GM12873 (cell line): ENCODE results near the gene PTGR1.

ENCODE experiments used
- TF ChIP-seq, protein P1 (sequence below): IDR thresholded peaks from 2 replicates; pipeline ENCODE4 v1.5.1; 2012; ENCODE audit warnings: low read depth, mild to moderate bottlenecking, moderate library complexity, low read length, control low read depth; ENCODE audit not compliant: insufficient read depth; ENCODE audit errors: missing control alignments

PTGR1 gene

DNA sequence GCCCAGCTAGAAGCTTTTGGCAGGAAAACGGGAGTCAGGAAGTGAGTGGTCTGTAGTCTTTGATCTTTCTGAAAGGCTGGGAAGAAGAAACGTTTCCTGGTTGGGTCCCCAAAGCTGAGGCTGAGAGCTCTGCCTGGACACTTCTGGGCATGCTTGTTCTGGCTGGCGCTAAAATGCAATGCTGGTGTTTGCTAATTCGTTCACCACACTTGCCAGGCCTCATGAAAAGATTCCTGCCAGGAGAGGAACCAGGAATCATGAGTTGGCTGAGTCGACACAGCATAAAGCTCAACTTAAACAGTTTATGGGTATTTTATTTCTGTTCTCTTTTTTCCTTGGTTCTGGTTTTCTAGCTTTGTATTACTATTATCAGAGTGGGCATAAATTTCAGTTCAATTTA lies 10.7 kb upstream of the PTGR1 start:
- TF ChIP-seq, protein P1, sequence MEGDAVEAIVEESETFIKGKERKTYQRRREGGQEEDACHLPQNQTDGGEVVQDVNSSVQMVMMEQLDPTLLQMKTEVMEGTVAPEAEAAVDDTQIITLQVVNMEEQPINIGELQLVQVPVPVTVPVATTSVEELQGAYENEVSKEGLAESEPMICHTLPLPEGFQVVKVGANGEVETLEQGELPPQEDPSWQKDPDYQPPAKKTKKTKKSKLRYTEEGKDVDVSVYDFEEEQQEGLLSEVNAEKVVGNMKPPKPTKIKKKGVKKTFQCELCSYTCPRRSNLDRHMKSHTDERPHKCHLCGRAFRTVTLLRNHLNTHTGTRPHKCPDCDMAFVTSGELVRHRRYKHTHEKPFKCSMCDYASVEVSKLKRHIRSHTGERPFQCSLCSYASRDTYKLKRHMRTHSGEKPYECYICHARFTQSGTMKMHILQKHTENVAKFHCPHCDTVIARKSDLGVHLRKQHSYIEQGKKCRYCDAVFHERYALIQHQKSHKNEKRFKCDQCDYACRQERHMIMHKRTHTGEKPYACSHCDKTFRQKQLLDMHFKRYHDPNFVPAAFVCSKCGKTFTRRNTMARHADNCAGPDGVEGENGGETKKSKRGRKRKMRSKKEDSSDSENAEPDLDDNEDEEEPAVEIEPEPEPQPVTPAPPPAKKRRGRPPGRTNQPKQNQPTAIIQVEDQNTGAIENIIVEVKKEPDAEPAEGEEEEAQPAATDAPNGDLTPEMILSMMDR = no peak

DNA sequence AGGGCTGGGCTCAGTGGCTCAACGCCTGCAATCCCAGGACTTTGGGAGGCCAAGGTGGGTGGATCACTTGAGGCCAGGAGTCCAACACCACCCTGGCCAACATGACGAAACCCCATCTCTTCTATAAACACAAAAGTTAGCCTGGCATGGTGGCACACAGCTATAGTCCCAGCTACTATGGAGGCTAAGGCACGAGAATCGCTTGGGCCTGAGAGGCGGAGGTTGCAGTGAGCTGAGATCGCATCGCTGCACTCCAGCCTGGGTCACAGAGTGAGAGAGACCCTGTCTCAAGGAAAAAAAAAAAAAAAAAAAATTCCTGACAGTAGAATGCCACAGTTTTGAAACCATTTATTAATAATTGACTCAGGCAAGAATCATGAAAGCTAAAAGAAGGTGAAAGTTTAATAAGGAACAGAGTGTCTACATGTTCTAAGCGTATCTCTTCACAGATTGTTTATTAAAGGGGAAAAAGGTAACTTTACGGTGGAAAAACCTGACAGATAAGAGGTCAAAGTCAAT lies 5.7 kb upstream of the PTGR1 start:
- TF ChIP-seq, protein P1 = no peak

DNA sequence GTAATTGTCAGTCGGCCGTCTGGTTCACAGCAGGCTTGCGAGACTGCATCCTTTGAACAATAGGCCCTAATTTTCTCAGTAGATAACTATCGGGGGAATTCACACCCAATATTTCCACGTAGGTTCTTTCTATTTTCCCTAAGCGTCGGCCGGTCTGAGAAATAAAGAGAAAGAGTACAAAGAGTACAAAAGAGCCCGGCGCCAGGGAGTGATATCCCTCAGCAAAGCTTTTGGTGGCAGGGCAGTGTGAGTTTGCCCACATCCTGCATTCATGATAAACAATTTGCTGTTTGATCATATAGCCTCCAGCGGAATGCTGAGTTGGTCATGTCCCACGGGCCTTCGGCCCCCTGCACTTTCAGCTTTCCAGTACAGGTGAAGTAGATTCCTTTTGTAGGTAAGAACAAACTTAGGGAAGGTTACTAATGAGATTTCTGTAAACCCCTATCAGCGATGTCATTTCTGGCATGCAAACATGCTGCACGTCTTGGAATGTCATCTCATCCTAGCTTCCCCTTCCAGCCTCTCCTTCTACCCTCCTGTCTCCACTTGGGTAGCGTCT lies 4.7 kb upstream of the PTGR1 start:
- TF ChIP-seq, protein P1 = no peak

- TF ChIP-seq, protein P1 = no peak
Observed at GRCh38 chr9:111603041-111603440, 3.6 kb upstream of the PTGR1 start.

DNA sequence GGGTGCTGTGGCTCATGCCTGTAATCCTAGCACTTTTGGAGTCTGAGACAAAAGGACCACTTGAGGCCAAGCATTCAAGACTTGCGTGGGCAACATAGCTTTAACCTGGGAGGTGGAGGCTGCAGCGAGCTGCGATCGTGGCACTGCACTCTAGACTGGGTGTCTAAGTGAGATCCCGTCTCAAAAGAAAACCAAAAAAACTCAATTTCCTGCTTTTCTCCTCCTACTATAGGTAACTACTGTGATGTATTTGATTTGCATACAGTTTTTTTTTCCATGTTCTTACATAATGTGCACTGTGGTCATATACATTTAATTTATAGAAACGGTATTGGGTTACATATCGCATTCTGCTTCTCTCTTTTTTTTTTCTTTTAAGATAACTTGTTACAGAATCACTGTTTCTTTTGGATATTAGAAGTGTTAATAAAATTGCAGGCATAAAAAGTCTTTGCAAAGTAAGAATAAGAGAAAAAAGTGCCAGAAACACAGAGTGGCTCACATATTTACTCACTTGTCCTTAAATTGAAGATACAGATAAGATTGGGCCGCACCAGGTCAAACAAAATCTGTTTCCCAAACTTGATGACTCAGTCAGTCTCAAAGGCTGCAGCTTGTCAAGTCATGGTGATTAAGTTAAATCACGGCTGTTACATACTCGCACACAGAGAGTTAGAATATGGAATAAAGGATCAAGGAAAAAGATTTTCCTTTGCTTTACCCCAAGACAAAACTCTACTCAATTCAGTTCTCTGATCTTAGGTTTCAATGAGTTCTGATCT lies 2.0 kb upstream of the PTGR1 start:
- TF ChIP-seq, protein P1 = no peak

DNA sequence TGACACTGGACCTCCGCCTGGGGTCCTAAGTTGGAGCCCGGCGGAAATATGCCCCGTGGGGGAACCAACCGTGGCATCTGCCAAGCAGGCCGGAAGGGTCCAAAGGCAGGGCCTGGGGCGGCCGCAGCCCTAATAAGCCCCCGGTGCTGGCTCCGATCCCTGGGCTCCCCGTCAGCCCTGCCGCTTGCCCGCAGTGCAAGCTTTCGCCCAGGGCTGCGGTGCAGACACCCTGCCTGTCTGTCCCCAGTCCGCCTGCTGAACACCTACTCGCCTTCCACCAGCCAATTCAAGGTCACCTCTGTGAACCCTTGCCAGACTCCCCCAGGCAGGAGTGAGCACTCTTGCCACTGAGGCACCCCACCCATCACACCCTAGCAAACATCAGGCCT lies 502 bp upstream of the PTGR1 start:
- TF ChIP-seq, protein P1 = no peak

DNA sequence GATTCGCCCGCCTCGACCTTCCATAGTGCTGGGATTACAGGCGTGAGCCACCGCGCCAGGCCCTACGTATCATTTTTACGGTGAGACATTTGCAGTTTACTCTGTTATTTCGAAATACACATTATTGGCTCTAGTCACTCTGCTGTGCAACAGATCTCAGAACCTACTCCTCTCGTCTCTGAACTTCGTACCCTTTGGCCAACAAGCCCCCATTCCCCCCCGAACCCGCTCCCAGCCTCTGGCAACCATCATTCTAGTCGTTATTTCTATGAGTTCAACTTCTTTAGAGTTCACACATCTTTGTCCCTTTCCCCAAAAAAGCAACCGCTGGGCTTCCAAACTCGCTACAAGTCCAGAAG lies 735 bp downstream of the PTGR1 start:
- TF ChIP-seq, protein P1 = no peak
